ENCODE measurements around the gene EMC10.
"Not testable (repeated sequence)": the region's sequence is repeated elsewhere in the genome, so short reads cannot be mapped to it uniquely, and the experiment has no call there.

The EMC10 gene

DNA sequence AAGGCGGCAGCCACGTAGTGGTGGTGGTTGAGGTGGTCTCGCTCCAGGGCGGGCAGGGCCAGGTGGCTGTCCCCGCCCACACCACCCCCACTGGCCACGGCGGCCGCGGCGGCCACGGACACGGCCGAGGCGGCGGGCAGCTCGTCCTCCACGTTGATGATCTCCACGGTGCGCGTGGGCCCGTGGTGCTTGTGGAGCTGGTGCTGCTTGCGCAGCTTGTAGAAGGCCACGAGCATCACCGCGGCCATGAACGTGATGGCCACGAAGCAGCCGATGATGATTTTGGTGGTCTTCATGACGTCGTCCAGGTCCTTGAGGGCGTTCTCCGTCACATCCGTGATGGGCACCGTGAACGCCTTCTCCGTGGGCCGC is 41.4 kb downstream of the EMC10 start:
- no peak for DNase-seq

- no peak for DNase-seq
Measured at GRCh38 chr19:50518091-50519005, 42.0 kb downstream of the EMC10 start.

DNA sequence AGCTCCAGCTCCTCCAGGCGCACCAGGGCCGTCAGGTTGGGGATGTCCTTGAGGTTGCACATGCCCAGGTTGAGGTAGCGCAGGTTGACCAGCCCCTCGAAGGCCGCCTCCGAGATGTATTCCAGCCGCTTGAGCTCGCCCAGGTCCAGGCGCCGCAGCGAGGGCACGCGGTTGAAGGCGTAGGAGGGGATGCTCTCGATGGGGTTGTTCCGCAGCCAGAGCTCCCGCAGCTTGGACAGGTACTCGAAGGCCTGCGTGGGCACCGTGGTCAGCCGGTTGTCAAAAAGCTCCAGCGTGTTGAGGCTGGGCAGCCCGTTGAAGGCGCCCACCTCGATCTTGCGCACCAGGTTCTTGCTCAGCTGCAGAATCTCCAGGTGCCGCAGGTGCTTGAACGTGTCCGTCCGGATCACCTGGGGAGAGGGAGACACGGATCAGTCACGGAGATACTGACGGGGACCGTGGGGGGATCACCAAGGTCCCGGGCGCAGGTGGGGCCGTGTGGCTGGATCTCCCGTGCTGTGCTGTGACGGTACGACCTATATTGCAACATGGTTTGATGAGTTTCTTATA is 42.8 kb downstream of the EMC10 start:
- DNase-seq, result no peak

GRCh38 chr19:50520822-50521465 is 44.6 kb downstream of the EMC10 start:
- DNase-seq, result no peak

DNA sequence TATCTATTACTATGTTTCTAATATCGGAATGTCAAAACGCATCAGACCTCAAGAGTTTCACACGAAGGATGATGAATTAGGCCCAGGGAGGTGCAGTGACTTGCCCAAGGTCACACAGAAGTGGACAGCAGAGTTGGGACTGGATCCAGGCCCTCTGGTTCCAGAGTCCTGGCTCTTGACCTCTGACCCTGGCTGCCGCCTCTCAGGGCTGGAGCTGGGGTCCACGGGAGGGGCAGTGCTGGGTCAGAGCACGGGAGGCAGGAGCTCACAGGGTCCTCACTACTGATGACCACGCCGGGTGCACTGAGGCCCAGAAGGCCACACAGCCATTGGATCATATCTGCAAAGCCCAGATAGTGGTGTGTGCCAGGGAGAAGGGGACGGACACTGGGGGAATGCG is 46.6 kb downstream of the EMC10 start:
- DNase-seq, result no peak

DNA sequence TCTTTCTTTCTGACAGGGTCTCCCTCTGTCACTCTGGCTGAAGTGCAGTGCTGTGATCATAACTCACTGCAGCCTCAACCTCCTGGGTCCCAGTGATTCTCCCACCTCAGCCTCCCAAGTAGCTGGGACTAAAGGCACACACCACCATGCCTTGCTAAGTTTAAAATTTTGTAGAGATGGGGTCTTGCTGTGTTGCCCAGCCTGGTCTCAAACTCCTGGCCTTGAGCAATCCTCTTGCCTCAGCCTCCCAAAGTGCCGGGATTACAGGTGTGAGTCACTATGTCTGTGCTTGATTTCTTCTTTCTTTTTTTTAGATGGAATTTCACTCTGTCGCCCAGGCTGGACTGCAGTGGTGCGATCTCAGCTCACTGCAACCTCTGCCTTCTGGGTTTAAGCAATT is 51.7 kb downstream of the EMC10 start:
- DNase-seq, result not testable (repeated sequence)

DNA sequence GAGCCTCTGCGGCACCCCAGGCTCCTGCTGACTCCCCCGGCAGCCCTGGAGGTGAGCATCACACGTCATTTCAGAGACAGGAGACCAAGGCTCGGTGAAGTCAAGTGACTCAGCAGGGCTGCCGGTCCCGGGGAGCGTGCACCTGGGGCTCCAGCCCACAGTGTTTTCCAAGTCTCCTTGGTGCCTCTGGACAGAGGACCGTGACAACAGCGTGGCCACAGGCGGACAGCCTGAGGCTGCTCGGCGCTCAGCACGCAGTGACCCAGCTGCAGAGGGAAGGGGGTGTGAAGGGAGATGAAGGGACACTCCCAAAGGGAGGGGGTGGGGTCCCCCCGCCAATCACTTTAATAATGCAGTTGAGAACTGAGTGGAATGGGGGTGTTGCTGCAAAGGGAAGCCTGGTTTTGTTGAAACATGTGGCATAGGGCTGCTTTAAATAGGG is 54.9 kb downstream of the EMC10 start:
- no peak for DNase-seq

- DNase-seq, result no peak
Measured at GRCh38 chr19:50532952-50533351, 56.6 kb downstream of the EMC10 start.

DNA sequence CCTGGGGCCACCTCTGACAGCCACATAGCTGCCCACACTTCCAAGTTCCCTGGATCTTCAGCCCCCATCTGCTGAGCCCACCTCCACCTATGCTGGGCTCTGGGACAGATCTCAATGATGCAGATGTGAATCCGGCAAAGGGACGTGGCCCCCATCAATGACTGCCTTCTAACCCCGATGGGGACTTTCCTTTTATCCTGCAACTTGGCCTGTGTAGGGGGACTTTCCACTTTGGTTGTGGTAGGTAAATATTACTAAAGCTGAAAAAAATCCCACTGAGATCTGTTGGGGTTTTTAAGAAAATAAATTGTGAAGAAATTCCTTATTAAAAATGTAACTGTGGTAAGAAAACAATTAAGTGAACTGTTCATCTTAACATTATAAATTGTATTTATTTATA is 58.2 kb downstream of the EMC10 start:
- DNase-seq, result no peak

- DNase-seq, result no peak
Measured at GRCh38 chr19:50535672-50536187, 59.4 kb downstream of the EMC10 start.

DNA sequence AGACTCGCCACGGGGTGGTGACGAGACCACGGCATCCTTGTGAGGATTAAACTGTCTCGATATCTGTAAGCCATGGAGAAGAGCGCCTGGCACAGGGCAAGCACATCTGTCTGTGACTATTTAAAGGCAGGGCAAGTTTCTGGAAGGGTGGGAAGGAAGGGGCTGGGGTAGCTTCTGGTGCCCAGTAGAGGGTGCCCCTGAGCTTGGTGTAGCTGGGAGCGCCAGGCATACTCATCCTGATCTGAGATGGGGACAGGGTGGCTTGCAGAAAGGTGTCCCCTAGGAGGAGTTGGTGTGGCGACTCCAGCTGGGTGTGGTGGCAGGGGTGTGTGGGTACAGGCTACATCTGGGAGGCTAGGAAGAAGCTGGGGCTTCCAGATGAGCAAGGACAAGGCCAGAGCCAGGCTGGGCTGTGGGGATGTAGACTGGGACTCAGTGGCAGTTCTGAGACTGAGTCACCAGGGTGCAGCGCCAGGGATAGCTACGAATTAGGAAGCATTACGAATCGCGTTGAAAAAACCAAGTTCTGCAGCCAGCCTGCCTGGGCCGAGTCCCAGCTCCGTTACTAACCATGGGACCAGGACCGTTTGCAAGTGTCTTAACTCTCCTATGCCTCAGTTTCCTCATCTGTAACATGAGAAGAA is 60.5 kb downstream of the EMC10 start:
- DNase-seq, result no peak

DNA sequence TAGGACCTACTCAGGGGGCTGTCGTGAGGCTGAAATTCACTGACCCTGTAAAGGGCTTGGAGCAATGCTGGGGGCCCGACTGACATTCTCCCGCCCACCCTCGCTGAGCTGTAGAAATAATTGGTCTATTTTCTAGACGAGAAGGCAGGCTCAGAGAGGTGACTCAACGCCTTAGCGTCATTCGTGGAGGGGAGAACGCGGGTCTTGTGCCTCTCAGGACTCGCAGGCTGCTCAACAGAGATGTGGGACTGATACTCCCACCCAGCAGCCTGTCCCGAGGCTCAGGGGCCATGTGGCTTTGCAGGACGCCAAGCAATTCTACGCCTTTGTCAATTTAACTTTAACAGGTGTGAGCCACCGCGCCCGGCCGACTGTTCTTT is 61.0 kb downstream of the EMC10 start:
- DNase-seq, result no peak

DNA sequence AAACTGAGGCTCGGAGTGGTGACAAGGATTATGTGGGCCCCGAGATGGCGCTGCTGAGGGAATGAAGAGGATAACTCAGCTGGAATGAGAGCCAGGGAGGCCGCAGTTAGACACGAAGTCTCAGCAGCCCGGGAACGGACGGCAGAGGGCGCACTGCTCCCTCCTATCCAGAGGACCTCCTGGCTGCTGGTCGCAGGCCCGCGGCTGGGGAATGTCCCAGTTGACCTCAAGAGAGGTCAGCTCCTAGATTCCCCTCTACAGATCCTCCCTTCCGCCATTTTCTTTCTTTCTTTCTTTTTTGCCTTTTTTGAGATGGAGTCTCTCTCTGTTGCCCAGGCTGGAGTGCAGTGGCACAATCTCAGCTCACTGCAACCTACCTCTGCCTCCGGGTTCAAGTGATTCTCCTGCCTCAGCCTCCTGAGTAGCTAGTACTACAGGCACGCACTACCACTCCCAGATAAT is 61.5 kb downstream of the EMC10 start:
- DNase-seq, result peak; percentile 54 to 86

Data from inflammatory macrophage treated with lipopolysaccharide for 1 hour (primary cell).